GM12864 (cell line): ENCODE results near the gene GZMM.

Experiments used
- DNase-seq: peaks from one replicate; pipeline ENCODE4 v3.0.0-alpha.2; 2011; ENCODE audit warnings: low read depth
- H3K4me3 ChIP-seq: 2 replicates; pipeline ENCODE4 v1.5.1; 2011; ENCODE audit warnings: mild to moderate bottlenecking, low read depth, low read length, control low read depth
- TF ChIP-seq, protein P1 (sequence below): IDR thresholded peaks from 2 replicates; pipeline ENCODE4 v1.5.1; 2011; ENCODE audit warnings: low read depth, mild to moderate bottlenecking, moderate library complexity, low read length, control low read depth, inconsistent platforms; ENCODE audit errors: missing control alignments

GZMM gene

GRCh38 chr19:512547-513365 is 31.1 kb upstream of the GZMM start:
- no peak overlapping the region for H3K4me3 ChIP-seq
- TF ChIP-seq, protein P1, sequence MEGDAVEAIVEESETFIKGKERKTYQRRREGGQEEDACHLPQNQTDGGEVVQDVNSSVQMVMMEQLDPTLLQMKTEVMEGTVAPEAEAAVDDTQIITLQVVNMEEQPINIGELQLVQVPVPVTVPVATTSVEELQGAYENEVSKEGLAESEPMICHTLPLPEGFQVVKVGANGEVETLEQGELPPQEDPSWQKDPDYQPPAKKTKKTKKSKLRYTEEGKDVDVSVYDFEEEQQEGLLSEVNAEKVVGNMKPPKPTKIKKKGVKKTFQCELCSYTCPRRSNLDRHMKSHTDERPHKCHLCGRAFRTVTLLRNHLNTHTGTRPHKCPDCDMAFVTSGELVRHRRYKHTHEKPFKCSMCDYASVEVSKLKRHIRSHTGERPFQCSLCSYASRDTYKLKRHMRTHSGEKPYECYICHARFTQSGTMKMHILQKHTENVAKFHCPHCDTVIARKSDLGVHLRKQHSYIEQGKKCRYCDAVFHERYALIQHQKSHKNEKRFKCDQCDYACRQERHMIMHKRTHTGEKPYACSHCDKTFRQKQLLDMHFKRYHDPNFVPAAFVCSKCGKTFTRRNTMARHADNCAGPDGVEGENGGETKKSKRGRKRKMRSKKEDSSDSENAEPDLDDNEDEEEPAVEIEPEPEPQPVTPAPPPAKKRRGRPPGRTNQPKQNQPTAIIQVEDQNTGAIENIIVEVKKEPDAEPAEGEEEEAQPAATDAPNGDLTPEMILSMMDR: no peak
- no peak for DNase-seq

- TF ChIP-seq, protein P1: no peak
- no peak for DNase-seq
- no peak overlapping the region for H3K4me3 ChIP-seq
These were observed 30.3 kb upstream of the GZMM start for GRCh38 chr19:513368-514165.

DNA sequence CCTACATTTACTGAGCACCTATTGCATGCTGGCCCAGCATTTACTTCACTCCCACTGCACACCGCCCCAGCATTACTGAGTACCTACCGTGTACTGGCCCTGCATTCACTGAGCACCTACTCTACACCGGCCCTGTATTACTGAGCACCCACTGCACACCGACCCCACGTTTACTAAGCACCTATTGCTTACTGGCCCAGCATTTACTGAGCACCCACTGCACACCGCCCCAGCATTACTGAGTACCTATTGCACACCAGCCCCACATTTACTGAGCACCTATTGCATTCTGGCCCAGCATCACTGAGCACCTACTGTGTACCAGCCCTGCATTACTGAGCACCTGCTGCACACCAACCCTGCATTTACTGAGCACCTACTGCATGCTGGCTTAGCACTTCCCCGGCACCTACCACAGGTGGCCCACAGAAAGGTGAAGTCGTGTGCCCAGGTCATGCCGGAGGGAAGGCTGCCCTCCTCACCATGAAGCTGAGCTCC is 29.6 kb upstream of the GZMM start:
- H3K4me3 ChIP-seq: no peak overlapping the region
- no peak for DNase-seq
- TF ChIP-seq, protein P1: no peak

DNA sequence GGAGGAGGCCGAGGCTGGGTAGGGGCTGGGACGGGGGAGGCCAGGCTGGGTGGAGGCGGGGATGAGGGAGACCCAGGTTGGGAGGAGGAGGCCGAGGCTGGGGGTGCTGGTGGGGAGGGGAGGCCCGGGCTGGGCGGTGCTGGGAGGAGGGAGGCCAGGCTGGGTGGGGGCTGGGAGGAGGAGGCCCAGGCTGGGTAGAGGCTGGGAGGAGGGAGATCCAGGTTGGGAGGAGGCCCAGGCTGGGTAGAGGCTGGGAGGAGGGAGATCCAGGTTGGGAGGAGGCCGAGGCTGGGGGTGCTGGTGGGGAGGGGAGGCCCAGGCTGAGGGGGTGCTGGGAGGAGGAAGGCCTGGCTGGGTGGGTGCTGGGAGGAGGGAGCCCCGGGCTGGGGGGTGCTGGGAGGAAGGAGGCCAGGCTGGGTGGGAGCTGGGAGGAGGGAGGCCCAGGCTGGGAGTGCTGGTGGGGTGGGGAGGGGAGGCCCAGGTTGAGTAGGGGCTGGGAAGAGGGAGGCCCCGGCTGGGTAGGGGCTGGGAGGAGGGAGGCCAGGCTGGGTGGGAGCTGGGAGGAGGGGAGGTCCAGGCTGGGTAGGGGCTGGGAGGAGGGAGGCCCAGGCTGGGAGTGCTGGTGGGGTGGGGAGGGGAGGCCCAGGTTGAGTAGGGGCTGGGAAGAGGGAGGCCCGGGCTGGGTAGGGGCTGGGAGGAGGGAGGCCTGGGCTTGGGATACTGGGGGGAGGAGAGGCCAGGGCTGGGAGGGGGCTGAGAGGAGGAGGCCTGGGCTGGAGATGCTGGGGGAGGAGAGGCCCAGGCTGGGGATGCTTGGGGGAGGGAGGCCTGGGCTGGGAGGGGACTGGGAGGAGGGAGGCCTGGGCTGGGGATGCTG is 25.9 kb upstream of the GZMM start:
- no peak for DNase-seq
- no peak overlapping the region for H3K4me3 ChIP-seq
- TF ChIP-seq, protein P1: no peak

DNA sequence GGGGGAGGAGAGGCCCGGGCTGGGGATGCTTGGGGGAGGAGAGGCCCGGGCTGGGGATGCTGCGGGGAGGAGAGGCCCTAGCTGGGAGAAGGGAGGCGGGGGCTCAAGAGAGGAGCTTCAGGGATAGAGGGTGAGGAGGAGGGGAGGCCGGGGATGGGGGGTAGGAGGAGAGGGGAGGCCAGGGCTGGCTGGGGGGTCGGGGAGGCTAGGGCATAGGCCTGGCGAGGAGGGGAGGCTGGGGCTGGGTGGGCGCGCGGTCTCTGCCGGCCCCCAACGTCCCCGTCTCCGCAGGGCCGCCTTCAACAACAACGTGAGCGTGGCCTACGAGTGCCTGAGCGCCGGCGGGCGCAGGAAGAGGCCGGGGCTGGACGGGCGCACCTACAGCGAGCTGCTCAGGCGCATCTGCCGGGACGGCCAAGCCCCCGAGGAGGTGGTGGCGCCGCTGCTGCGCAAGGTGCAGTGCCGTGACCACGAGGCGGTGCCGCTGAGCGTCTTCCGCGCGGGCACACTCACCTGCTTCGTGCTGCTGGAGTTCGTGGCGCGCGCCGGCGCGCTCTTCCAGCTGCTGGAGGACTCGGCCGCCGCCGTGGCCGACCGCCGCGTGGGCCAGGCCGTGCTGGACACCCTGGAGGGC is 25.1 kb upstream of the GZMM start:
- TF ChIP-seq, protein P1: no peak
- no peak overlapping the region for H3K4me3 ChIP-seq
- DNase-seq: no peak

GRCh38 chr19:519449-519865 is 24.4 kb upstream of the GZMM start:
- H3K4me3 ChIP-seq: no peak overlapping the region
- DNase-seq: no peak
- TF ChIP-seq, protein P1: no peak
